Nephron (organoid): Measurements from ENCODE around the gene DPYD.

Experiments used
- H3K27ac Mint-ChIP-seq, 3 experiments: 2 replicates each; pipeline ENCODE4 v1.8.0; 2020; ENCODE audit warnings: mixed read lengths in 3 of 3, mild to moderate bottlenecking in 2 of 3, moderate library complexity in 1 of 3
- H3K27me3 Mint-ChIP-seq: 2 replicates; pipeline ENCODE4 v1.8.0; 2021; ENCODE audit warnings: low read depth, mild to moderate bottlenecking, moderate library complexity, mixed read lengths
- H3K36me3 Mint-ChIP-seq: 2 replicates; pipeline ENCODE4 v1.8.0; 2020; ENCODE audit warnings: low read depth, mixed read lengths
- H3K4me1 Mint-ChIP-seq: 2 replicates; pipeline ENCODE4 v1.8.0; 2020; ENCODE audit warnings: mixed read lengths
- H3K4me3 Mint-ChIP-seq, 3 experiments: 2 replicates each; pipeline ENCODE4 v1.8.0; 2020; ENCODE audit warnings: mild to moderate bottlenecking in 3 of 3, mixed read lengths in 3 of 3, moderate library complexity in 2 of 3
- H3K9me3 Mint-ChIP-seq: 2 replicates; pipeline ENCODE4 v1.8.0; 2020; ENCODE audit warnings: mixed read lengths
- TF ChIP-seq, protein P1 (sequence below), 3 experiments: fragments of 200-600 bp; sonication (generic); IDR thresholded peaks; one replicate each; pipeline ENCODE4 v1.5.0; 2021; ENCODE audit warnings: antibody characterized with exemption in 3 of 3; ENCODE audit not compliant: unreplicated experiment in 3 of 3

The DPYD gene

GRCh38 chr1:97630948-97631347 lies 289.9 kb downstream of the DPYD start:
- Mint-ChIP-seq H3K27me3 (no peaks in the 10 kb centered on the region), H3K9me3 (no peaks in the 10 kb centered on the region), H3K4me1 (peaks cover 20% of the 10 kb centered on the region), H3K36me3 (no peaks in the 10 kb centered on the region), H3K4me3 (no peak overlapping the region), H3K27ac (peak overlapping the region; percentile 44 to 71 (median 56))
- TF ChIP-seq, protein P1, sequence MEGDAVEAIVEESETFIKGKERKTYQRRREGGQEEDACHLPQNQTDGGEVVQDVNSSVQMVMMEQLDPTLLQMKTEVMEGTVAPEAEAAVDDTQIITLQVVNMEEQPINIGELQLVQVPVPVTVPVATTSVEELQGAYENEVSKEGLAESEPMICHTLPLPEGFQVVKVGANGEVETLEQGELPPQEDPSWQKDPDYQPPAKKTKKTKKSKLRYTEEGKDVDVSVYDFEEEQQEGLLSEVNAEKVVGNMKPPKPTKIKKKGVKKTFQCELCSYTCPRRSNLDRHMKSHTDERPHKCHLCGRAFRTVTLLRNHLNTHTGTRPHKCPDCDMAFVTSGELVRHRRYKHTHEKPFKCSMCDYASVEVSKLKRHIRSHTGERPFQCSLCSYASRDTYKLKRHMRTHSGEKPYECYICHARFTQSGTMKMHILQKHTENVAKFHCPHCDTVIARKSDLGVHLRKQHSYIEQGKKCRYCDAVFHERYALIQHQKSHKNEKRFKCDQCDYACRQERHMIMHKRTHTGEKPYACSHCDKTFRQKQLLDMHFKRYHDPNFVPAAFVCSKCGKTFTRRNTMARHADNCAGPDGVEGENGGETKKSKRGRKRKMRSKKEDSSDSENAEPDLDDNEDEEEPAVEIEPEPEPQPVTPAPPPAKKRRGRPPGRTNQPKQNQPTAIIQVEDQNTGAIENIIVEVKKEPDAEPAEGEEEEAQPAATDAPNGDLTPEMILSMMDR (IDR thresholded peaks at IDR 0.05; ENCODE audit: unreplicated experiment in 3 of 3) = no peak

GRCh38 chr1:97630281-97630680 lies 290.6 kb downstream of the DPYD start:
- no peaks in the 10 kb centered on the region for H3K36me3 Mint-ChIP-seq
- peak overlapping the region in 2 of 3 experiments; percentile 11 to 25 for H3K27ac Mint-ChIP-seq
- no peaks in the 10 kb centered on the region for H3K27me3 Mint-ChIP-seq
- H3K9me3 Mint-ChIP-seq = no peaks in the 10 kb centered on the region
- no peak overlapping the region for H3K4me3 Mint-ChIP-seq
- H3K4me1 Mint-ChIP-seq = peaks cover 20% of the 10 kb centered on the region
- TF ChIP-seq, protein P1 (IDR thresholded peaks at IDR 0.05; ENCODE audit: unreplicated experiment in 3 of 3) = no peak

GRCh38 chr1:97623220-97623619 lies 297.6 kb downstream of the DPYD start:
- H3K36me3 Mint-ChIP-seq = no peaks in the 10 kb centered on the region
- no peak overlapping the region for H3K4me3 Mint-ChIP-seq
- H3K9me3 Mint-ChIP-seq = peaks cover 9% of the 10 kb centered on the region
- TF ChIP-seq, protein P1 (IDR thresholded peaks at IDR 0.05; ENCODE audit: unreplicated experiment in 3 of 3) = no peak
- no peaks in the 10 kb centered on the region for H3K27me3 Mint-ChIP-seq
- no peaks in the 10 kb centered on the region for H3K4me1 Mint-ChIP-seq
- no peak overlapping the region for H3K27ac Mint-ChIP-seq

- Mint-ChIP-seq H3K27ac (no peak overlapping the region), H3K4me1 (no peaks in the 10 kb centered on the region), H3K36me3 (no peaks in the 10 kb centered on the region), H3K9me3 (peaks cover 9% of the 10 kb centered on the region), H3K4me3 (no peak overlapping the region), H3K27me3 (no peaks in the 10 kb centered on the region)
- TF ChIP-seq, protein P1 (IDR thresholded peaks at IDR 0.05; ENCODE audit: unreplicated experiment in 3 of 3) = no peak
Measured at GRCh38 chr1:97621955-97622354, 298.9 kb downstream of the DPYD start.

DNA sequence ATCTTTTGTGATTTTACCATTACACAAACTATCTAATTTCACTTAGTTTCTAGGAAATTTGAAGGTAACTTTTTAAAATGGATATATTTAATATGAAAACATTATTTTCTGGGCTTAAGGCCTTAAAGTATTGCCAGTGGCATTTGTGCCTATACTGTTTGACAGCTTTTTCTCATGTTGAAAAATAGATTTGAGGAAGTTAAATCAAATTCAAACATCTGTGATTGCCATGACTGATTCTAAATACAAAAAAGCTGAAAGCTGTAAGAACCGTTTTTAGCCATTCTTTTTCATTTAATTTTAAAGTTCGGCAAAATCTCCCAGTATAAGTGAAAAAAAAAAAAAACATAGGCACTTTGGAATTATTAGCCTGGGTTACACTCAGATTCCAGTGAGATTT lies 301.1 kb downstream of the DPYD start:
- H3K4me1 Mint-ChIP-seq = no peaks in the 10 kb centered on the region
- H3K27ac Mint-ChIP-seq = no peak overlapping the region
- H3K36me3 Mint-ChIP-seq = no peaks in the 10 kb centered on the region
- no peak overlapping the region for H3K4me3 Mint-ChIP-seq
- TF ChIP-seq, protein P1 (IDR thresholded peaks at IDR 0.05; ENCODE audit: unreplicated experiment in 3 of 3) = no peak
- H3K27me3 Mint-ChIP-seq = no peaks in the 10 kb centered on the region
- H3K9me3 Mint-ChIP-seq = peaks cover 9% of the 10 kb centered on the region

- no peak overlapping the region for H3K27ac Mint-ChIP-seq
- H3K4me1 Mint-ChIP-seq = no peaks in the 10 kb centered on the region
- H3K36me3 Mint-ChIP-seq = no peaks in the 10 kb centered on the region
Measured at GRCh38 chr1:97610748-97611147, 310.1 kb downstream of the DPYD start.

More at GRCh38 chr1:97610748-97611147, 310.1 kb downstream of the DPYD start:
- H3K27me3 Mint-ChIP-seq = no peaks in the 10 kb centered on the region
- peaks cover 2% of the 10 kb centered on the region for H3K9me3 Mint-ChIP-seq
- TF ChIP-seq, protein P1 (IDR thresholded peaks at IDR 0.05; ENCODE audit: unreplicated experiment in 3 of 3) = no peak
- no peak overlapping the region for H3K4me3 Mint-ChIP-seq
